Vagina (tissue), 2 donors: ENCODE data around the gene GPC1.

Experiments
- CTCF ChIP-seq, 3 experiments: fragments of 450-650 bp in 2 of 3; fragments of 200-600 bp in 1 of 3; sonication (generic) in 1 of 3; IDR thresholded peaks; one replicate each; pipeline ENCODE4 v1.5.1; 2017 to 2019; ENCODE audit warnings: antibody characterized with exemption in 3 of 3, mild to moderate bottlenecking in 2 of 3, moderate library complexity in 2 of 3
- POLR2A ChIP-seq, 2 donors: fragments of 450-650 bp; IDR thresholded peaks; one replicate each; pipeline ENCODE4 v1.6.1; 2017; ENCODE audit warnings: antibody characterized with exemption in 2 of 2, mild to moderate bottlenecking in 2 of 2, moderate library complexity in 2 of 2
- POLR2AphosphoS5 ChIP-seq, 2 donors: sonication (generic); formaldehyde crosslinking; IDR thresholded peaks; one replicate each; pipeline ENCODE4 v1.9.0; 2017; ENCODE audit warnings: antibody characterized with exemption in 2 of 2, mild to moderate bottlenecking in 2 of 2, low read depth in 1 of 2; ENCODE audit not compliant: insufficient read depth in 1 of 2

- TF ChIP-seq POLR2A (IDR thresholded peaks at IDR 0.05) (no peak), CTCF (IDR thresholded peaks at IDR 0.05) (no peak), POLR2AphosphoS5 (IDR thresholded peaks at IDR 0.05; ENCODE audit: insufficient read depth in 1 of 2, low read depth in 1 of 2) (peak in 1 of 2 donors; percentile 10)
These were observed 27.3 kb downstream of the GPC1 start for GRCh38 chr2:240462707-240463273.
